GM10248 (cell line): ENCODE measurements around the gene PRXL2B.
A peak's percentile ranks its signal among the peaks of the same experiment; 100 is the strongest.
"Not testable (repeated sequence)": the region's sequence is repeated elsewhere in the genome, so short reads cannot be mapped to it uniquely, and the experiment has no call there.

Experiments
- CTCF ChIA-PET: fragments of 300-600 bp; sonication (Branson Sonifier 250); formaldehyde crosslinking; extraction: SDS; loops from one replicate; lab custom pipeline; 2021; ENCODE audit warnings: antibody characterized with exemption; lab: Yijun Ruan, JAX
- POLR2A ChIA-PET: fragments of 350-650 bp; sonication (Branson Sonifier 250); formaldehyde crosslinking; extraction: SDS; loops from one replicate; lab custom pipeline; 2020; ENCODE audit warnings: antibody characterized with exemption; lab: Yijun Ruan, JAX
- DNase-seq: peaks from one replicate; pipeline ENCODE4 v3.0.0; 2012; ENCODE audit errors: extremely low spot score
- CTCF ChIP-seq: IDR thresholded peaks from 2 replicates; pipeline ENCODE4 v1.5.1; 2012; ENCODE audit warnings: mild to moderate bottlenecking, low read depth; ENCODE audit errors: extremely low read depth, missing control alignments, control extremely low read depth

Gene PRXL2B

GRCh38 chr1:2552189-2552588 lies 34.4 kb upstream of the PRXL2B start:
- TF ChIP-seq CTCF = no peak
- ChIA-PET CTCF (no interaction called here), POLR2A (no interaction called here)
- DNase-seq = no peak

DNA sequence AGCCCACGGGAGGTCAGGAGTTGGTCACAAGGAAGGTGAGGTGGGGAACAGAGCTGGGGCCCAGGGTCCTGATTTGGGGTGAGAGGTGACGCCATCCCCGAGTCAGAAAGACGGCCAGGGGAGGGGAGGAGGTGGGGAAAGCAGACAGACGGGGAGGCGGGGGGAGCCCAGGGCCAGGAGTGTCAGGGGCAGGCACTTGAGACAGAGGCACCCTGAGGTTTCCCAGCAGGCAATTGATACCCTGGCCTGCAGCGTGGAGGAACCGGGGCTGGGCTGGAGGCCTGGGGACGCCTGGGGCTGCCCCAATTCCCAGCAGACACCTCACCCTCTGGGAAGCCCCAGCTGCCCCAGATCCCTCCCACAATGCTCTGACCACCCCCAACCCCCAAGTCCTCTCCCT lies 33.5 kb upstream of the PRXL2B start:
- POLR2A ChIA-PET, CTCF ChIA-PET, DNase-seq: not testable (repeated sequence)

GRCh38 chr1:2553871-2554620 lies 32.5 kb upstream of the PRXL2B start:
- ChIA-PET POLR2A (no interaction called here), CTCF (interaction anchor here (1.0 kb wide), 1 partner anchor 30 kb away, joined by 3 read pairs; no protein-coding TSS in a partner anchor)
- DNase-seq = no peak
- no peak for TF ChIP-seq CTCF

DNA sequence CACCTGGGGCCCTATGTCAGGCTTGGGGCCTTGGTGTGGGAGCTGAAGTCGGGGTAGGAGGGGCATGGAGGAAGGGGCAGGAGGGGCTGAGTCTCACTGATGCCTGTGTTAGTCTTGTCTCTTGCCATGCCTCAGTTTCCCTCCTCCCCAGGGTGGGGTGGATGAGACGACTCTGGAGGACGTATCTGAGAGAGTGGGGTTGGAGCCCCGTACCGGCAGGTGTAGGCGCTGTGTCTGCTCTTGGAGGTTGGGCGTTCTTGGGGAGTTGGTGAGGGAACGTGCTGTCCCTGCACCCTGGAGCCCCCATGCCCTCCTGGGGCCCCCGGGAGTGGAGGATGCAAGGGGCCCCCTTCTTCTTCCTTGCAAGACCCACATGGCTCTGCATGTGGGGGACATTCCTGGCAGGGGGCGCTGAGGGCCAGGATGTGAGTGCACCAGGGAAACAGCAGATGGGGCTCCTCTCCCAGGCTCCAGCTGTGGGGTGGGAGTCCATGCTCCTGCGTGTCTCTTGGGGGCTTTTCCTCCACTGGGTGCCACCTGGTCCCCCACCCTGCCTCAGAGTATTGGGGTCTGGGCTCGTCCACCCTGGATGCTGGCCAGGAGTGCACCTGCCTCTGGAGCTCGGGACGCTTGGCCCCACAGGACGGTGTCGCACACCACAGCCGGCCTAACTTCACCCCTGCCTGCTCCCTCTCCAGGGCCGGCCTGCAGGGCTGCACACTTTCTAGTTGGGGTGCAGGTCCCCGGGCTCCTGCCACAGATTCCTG lies 31.8 kb upstream of the PRXL2B start:
- TF ChIP-seq CTCF = peak; percentile 88
- peak; percentile 70 for DNase-seq
- CTCF ChIA-PET = interaction anchor here (1.0 to 2.0 kb wide), 3 partner anchors 10 to 29 kb away, joined by 3 to 10 read pairs (median 4); no protein-coding TSS in a partner anchor
- POLR2A ChIA-PET = no interaction called here

DNA sequence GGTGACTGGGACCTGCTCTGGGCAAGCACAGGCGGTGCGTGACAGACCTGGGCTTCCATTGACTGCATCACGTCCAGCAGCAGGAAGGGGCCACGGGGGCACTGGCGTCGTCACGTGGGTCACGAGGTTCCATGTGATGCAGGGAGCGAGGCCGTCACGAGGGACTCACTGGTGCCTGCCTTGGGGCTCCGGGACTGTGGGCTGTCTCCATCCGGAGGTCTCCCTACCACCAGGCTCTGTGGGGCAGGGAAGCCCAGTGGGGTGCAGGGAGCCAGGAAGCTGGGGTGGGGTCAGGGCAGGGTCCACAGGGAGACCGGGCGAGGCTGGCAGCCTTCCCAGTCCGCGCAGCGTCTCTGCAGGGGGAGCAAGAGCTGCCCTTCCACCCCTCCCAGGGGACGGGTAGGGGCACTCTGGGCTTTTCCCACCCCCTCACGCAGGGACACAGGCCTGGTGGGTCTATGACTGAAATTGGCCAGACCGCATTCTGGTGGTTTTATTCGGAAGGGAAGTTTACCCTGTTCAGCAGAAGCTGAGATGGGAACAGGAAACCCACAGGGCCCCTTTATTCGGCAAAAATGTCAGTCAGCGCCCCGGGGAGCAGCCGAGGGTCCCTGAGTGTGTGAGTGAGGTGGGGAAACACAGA lies 30.8 kb upstream of the PRXL2B start:
- ChIA-PET POLR2A (interaction anchor here (0.8 to 1.5 kb wide), 4 partner anchors 9 to 29 kb away, joined by 3 to 11 read pairs (median 4); no protein-coding TSS in a partner anchor), CTCF (interaction anchor here (0.9 to 2.0 kb wide), 8 partner anchors 7 to 141 kb away, joined by 3 to 10 read pairs (median 4); no protein-coding TSS in a partner anchor)
- TF ChIP-seq CTCF = no peak
- DNase-seq = peak; percentile 75

DNA sequence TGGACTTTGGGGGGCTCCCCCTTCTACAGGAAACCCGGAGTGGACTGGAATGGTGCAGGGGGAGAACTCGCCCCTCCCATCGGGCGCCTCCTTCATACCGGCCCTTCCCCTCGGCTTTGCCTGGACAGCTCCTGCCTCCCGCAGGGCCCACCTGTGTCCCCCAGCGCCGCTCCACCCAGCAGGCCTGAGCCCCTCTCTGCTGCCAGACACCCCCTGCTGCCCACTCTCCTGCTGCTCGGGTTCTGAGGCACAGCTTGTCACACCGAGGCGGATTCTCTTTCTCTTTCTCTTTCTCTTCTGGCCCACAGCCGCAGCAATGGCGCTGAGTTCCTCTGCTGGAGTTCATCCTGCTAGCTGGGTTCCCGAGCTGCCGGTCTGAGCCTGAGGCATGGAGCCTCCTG lies 30.3 kb upstream of the PRXL2B start, which contains the start of gene TNFRSF14:
TNFRSF14 (plus strand) TSS at position 95 of the 401 bp plus-strand sequence; CDS start at position 389, 294 bp downstream.
- ChIA-PET CTCF (interaction anchor here (0.9 to 2.0 kb wide), 8 partner anchors 8 to 141 kb away, joined by 3 to 10 read pairs (median 4); no protein-coding TSS in a partner anchor), POLR2A (interaction anchor here (0.8 to 1.5 kb wide), 4 partner anchors 9 to 29 kb away, joined by 3 to 11 read pairs (median 4); no protein-coding TSS in a partner anchor)
- peak; percentile 83 for DNase-seq
- TF ChIP-seq CTCF = no peak
